Activated CD4-positive, alpha-beta T cell treated with anti-CD3 and anti-CD28 coated beads, Interleukin-2, amount 50 U/mL, for 24 hours (primary cell): ENCODE data around the gene PEX11A.

Source experiments
- DNase-seq, 2 donors: peaks; one replicate each; pipeline ENCODE4 v3.0.0-alpha.2; 2020; ENCODE audit warnings: low read depth in 1 of 2, low spot score in 1 of 2

The PEX11A gene

DNA sequence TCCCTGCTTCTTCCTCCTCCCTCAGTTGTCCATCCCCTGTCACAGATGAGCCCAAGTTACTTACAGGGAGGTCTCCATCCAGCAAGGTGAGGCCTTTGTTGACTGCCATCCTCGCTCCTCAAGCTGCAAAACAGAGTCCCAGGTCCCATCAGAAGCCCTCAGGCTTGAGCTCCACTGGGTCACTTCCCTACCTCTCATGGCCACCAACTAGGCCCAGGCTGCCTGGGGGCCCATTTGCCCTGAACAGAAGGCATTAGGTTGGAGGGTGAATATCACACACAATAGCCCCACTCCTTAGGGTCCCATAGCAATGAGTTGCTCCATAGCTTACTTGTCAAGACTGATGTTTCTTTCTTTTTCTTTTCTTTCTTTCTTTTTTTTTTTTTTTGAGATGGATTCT is 13.2 kb downstream of the PEX11A start:
- DNase-seq: no peak

- no peak for DNase-seq
Measured at GRCh38 chr15:89675606-89676005, 14.9 kb downstream of the PEX11A start.

DNA sequence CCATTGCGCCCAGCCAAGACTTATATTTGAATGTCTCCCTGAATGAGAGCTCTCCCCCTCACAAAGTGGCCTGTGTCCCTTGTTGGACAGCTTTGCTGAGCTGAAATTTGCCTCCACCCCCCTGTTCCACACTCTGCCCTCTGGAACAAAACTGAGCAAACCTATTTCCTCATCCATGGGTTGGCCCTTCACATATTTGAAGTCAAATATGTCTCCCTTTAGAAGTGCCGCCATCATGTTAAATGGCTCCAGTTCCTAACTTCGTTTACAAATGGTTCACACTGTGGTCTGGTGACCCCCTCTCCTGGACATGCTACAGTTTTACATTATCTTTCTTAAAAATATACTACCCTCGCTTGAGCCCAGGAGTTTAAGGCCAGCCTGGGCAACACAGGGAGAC is 16.0 kb downstream of the PEX11A start:
- DNase-seq: no peak

- no peak for DNase-seq
Measured at GRCh38 chr15:89673165-89673512, 17.4 kb downstream of the PEX11A start.

GRCh38 chr15:89672221-89673164 is 18.1 kb downstream of the PEX11A start:
- DNase-seq: no peak

GRCh38 chr15:89671687-89672086 is 18.9 kb downstream of the PEX11A start:
- no peak for DNase-seq

GRCh38 chr15:89670971-89671560 is 19.5 kb downstream of the PEX11A start:
- DNase-seq: no peak

- no peak for DNase-seq
Measured at GRCh38 chr15:89669941-89670340, 20.6 kb downstream of the PEX11A start.

GRCh38 chr15:89669309-89669865 is 21.2 kb downstream of the PEX11A start:
- DNase-seq: no peak

DNA sequence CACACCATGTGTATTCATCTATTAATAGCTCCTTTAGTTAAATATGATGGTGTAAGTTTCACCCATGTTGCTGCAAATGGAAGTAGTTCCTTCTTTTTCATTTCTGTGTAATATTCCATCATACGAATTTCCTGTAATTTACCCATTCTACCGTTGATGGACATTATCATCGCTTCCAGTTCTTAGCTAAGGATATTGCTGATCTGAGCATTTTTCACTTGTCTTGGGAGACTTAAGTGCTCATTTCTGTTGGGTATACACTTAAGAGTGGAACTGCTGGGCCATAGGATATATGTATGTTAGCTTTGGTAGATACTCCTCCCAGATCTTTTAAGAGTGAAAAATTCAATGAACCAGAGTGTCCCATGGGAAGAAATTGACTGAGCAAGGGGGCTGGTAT is 22.4 kb downstream of the PEX11A start:
- no peak for DNase-seq

- DNase-seq: no peak
Measured at GRCh38 chr15:89667706-89667960, 22.9 kb downstream of the PEX11A start.

GRCh38 chr15:89666858-89667705 is 23.5 kb downstream of the PEX11A start:
- no peak for DNase-seq

- no peak for DNase-seq
Measured at GRCh38 chr15:89666184-89666857, 24.2 kb downstream of the PEX11A start.

DNA sequence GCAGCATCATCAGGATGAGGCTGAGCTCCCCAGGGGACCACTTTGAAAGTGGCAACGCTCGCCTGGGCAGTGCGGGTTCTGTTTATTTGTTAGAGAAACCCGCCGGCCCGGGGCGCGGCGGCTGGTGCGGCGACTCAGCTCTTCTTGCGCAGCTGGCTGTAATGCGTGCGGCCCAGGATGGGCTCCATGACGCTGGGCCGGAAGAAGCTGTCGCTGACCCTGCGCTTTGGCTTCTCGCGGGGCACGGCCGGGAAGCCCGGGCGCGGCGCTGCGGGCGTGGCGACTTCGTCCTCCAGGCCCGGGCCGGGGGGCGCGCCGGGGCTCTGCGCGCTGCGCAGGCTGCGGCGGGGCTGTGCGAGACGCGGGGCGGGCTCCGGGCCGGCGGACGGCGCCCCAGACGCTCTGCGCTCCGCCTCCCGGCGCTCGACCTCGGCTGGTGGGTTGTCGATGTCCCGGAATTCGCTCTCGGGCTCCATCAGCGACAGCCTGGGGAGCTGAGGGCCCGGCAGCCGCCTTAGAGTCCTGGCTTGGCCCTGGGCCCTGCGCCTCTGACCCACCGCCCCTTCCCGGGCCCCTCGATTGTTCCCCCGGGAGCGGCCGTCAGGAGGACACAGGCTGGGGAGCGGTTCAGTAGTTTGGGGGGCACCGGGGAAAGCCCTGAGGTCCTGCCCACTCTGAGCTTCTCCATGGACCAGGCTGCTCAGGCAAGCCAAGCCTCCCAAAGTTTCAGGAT is 24.9 kb downstream of the PEX11A start:
- no peak for DNase-seq

- DNase-seq: no peak
Measured at GRCh38 chr15:89664441-89665350, 25.9 kb downstream of the PEX11A start.

GRCh38 chr15:89662893-89663626 is 27.5 kb downstream of the PEX11A start:
- no peak for DNase-seq

DNA sequence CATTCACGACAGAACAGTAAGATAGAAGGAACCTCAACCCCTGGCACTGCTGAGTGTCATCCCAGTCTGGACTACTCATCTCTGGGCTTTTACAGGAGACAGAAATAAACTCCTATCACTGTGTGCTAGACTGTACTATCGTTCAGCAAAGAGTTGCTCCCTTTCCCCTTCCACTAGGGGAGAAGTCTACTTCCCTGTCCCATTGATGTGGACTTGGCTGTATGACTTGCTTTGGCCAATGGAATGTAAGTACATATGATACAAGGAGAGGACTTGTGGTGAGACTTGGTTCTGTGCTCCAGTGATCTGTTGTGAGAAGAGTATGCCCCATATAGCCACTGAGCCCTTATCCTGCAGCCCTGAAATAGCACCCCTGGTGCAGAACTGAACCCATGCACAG is 30.0 kb downstream of the PEX11A start:
- no peak for DNase-seq

GRCh38 chr15:89659295-89659694 is 31.3 kb downstream of the PEX11A start:
- DNase-seq: no peak

GRCh38 chr15:89657686-89658200 is 32.8 kb downstream of the PEX11A start:
- no peak for DNase-seq
